Activated naive CD8-positive, alpha-beta T cell treated with anti-CD3 and anti-CD28 coated beads, Interleukin-2, amount 10 ng/mL, durations not matched to agents 7 days and 5 days (primary cell): ENCODE results near the gene PWWP2A. TPM values are rescaled to one million over a fixed set of nuclear protein-coding genes. Genes with fewer than 3 reads are reported as not detected.
"Not testable (repeated sequence)": the region's sequence is repeated elsewhere in the genome, so short reads cannot be mapped to it uniquely, and the experiment has no call there.

Source experiments
- ATAC-seq: fragments of 150-1000 bp; cut with Tn5 transposase; one replicate; pipeline ENCODE4 v1.10.0; 2021; ENCODE audit warnings: low read depth, moderate library complexity
- POLR2A ChIA-PET: fragments of 350-600 bp; sonication (Branson Sonifier 250); formaldehyde crosslinking; loops from one replicate; lab custom pipeline; 2021; ENCODE audit warnings: antibody characterized with exemption; lab: Charles Lee
- DNase-seq: peaks from one replicate; pipeline ENCODE4 v3.0.0; 2021
- H3K27ac Mint-ChIP-seq: one replicate; pipeline ENCODE4 v1.8.0; 2022; ENCODE audit warnings: mild to moderate bottlenecking, mixed read lengths
- H3K27me3 Mint-ChIP-seq: one replicate; pipeline ENCODE4 v1.8.0; 2022; ENCODE audit warnings: mild to moderate bottlenecking, moderate library complexity, mixed read lengths
- H3K36me3 Mint-ChIP-seq: one replicate; pipeline ENCODE4 v1.8.0; 2021; ENCODE audit warnings: mild to moderate bottlenecking, mixed read lengths
- H3K4me1 Mint-ChIP-seq: one replicate; pipeline ENCODE4 v1.8.0; 2021; ENCODE audit warnings: mixed read lengths
- H3K4me3 Mint-ChIP-seq: one replicate; pipeline ENCODE4 v1.8.0; 2022; ENCODE audit warnings: mild to moderate bottlenecking, moderate library complexity, mixed read lengths
- H3K9me3 Mint-ChIP-seq: one replicate; pipeline ENCODE4 v1.8.0; 2021; ENCODE audit warnings: mixed read lengths
- total RNA-seq, 2 experiments: library from RNA; stranded (reverse); gene quantifications; one replicate each; pipeline ENCODE4 v1.2.3, GENCODE V29; 2021

The PWWP2A gene
- total RNA-seq, 2 experiments from 2014 or later: 26.2 to 27.8 TPM

DNA sequence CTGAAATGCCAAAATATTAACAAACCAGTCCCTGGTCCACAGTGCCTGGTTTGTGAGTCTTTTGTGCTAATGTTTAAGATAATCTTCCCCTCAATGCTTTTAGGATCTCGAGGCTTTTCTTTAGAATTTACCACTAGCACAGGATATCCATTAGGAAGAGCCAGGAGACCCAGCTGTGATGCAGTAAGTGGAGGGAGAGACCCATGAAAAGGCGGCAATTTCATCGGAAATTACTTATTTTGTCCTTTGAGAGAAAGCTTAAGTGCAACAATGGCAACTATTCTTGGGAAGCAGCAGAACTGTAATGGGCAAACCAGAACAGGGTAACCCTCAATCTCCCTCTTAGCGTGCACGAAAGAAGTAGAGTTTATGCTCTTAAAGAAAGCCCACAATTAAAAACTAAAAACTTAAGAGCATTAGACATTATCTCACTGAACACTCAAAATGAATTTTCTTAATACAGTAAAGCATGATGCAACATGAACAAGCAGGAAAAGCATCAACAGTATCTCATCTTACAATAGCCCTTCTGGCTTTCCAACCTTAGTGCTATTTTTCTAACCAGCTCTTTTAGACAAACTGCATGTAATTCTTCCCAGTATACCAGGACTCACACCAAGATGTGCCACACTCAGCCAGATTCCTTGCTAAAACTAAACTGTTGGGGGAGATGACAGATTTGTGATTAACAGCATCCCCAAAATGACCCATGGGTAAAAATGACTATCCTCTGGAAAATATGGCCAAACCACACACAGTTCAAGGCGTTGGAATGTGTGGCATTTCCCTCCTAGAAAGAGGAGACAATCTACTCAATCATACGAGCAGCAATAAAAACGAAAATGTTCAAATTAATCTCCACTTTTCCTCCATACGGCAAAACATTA lies 36.4 kb downstream of the PWWP2A start:
- ATAC-seq (no peak), DNase-seq (no peak)
- Mint-ChIP-seq H3K9me3 (no peaks in the 10 kb centered on the region), H3K36me3 (peaks cover 3% of the 10 kb centered on the region), H3K27ac (no peak overlapping the region), H3K27me3 (no peaks in the 10 kb centered on the region), H3K4me3 (no peak overlapping the region), H3K4me1 (peaks cover 2% of the 10 kb centered on the region)
- POLR2A ChIA-PET: no interaction called here

DNA sequence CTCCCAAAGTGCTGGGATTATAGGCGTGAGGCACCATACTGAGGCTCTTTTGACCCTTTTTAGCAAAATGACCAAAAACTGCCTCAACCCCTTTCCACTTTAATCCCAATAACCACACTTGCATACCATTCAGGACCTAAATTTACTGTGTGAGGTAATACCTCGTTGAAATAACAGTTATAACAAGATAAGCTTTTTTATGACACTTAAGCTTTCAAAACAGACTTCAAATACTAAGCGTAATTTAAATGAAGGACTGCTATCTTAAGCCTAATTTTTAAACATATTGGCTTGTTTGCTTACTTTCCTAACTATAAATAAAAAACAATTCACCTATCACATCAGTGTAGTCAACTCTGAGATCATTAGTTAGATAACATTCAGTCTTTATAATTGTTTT lies 37.8 kb downstream of the PWWP2A start:
- ATAC-seq (no peak), DNase-seq (no peak)
- H3K27me3 Mint-ChIP-seq: no peaks in the 10 kb centered on the region
- peaks cover 3% of the 10 kb centered on the region for H3K36me3 Mint-ChIP-seq
- peaks cover 2% of the 10 kb centered on the region for H3K4me1 Mint-ChIP-seq
- H3K4me3 Mint-ChIP-seq: no peak overlapping the region
- POLR2A ChIA-PET: no interaction called here
- H3K27ac Mint-ChIP-seq: no peak overlapping the region
- no peaks in the 10 kb centered on the region for H3K9me3 Mint-ChIP-seq

- peaks cover 6% of the 10 kb centered on the region for H3K36me3 Mint-ChIP-seq
- no peak for DNase-seq
- H3K4me3 Mint-ChIP-seq: no peak overlapping the region
- POLR2A ChIA-PET: no interaction called here
- H3K27me3 Mint-ChIP-seq: no peaks in the 10 kb centered on the region
- no peak for ATAC-seq
- no peaks in the 10 kb centered on the region for H3K9me3 Mint-ChIP-seq
- no peak overlapping the region for H3K27ac Mint-ChIP-seq
- peaks cover 2% of the 10 kb centered on the region for H3K4me1 Mint-ChIP-seq
Observed at GRCh38 chr5:160079753-160080152, 39.5 kb downstream of the PWWP2A start.

- H3K4me1 Mint-ChIP-seq: peaks cover 5% of the 10 kb centered on the region
- no peak for DNase-seq
- H3K27me3 Mint-ChIP-seq: no peaks in the 10 kb centered on the region
- no peak for ATAC-seq
- H3K9me3 Mint-ChIP-seq: no peaks in the 10 kb centered on the region
- POLR2A ChIA-PET: no interaction called here
- no peak overlapping the region for H3K4me3 Mint-ChIP-seq
- no peak overlapping the region for H3K27ac Mint-ChIP-seq
- peaks cover 6% of the 10 kb centered on the region for H3K36me3 Mint-ChIP-seq
Observed at GRCh38 chr5:160076997-160077396, 42.3 kb downstream of the PWWP2A start.

- Mint-ChIP-seq H3K36me3 (peaks cover 6% of the 10 kb centered on the region), H3K27me3 (no peaks in the 10 kb centered on the region), H3K4me1 (peaks cover 8% of the 10 kb centered on the region), H3K9me3 (no peaks in the 10 kb centered on the region), H3K4me3 (no peak overlapping the region), H3K27ac (no peak overlapping the region)
- DNase-seq: no peak
- POLR2A ChIA-PET: no interaction called here
- ATAC-seq: no peak
Observed at GRCh38 chr5:160075073-160075472, 44.2 kb downstream of the PWWP2A start.

- no peaks in the 10 kb centered on the region for H3K27me3 Mint-ChIP-seq
- H3K4me3 Mint-ChIP-seq: no peak overlapping the region
- ATAC-seq: no peak
- POLR2A ChIA-PET: no interaction called here
- DNase-seq: no peak
- no peaks in the 10 kb centered on the region for H3K9me3 Mint-ChIP-seq
- H3K27ac Mint-ChIP-seq: peak overlapping the region; percentile 6
- H3K36me3 Mint-ChIP-seq: peaks cover 3% of the 10 kb centered on the region
- peaks cover 8% of the 10 kb centered on the region for H3K4me1 Mint-ChIP-seq
Observed at GRCh38 chr5:160071916-160072315, 47.3 kb downstream of the PWWP2A start.

- Mint-ChIP-seq H3K27me3 (no peaks in the 10 kb centered on the region), H3K4me1 (peaks cover 8% of the 10 kb centered on the region), H3K27ac (peak overlapping the region; percentile 6), H3K9me3 (no peaks in the 10 kb centered on the region), H3K36me3 (peaks cover 3% of the 10 kb centered on the region), H3K4me3 (no peak overlapping the region)
- ATAC-seq: no peak
- DNase-seq: no peak
- POLR2A ChIA-PET: no interaction called here
Observed at GRCh38 chr5:160071516-160071915, 47.7 kb downstream of the PWWP2A start.

- H3K27ac Mint-ChIP-seq, H3K9me3 Mint-ChIP-seq, POLR2A ChIA-PET, H3K4me1 Mint-ChIP-seq, ATAC-seq, DNase-seq, H3K4me3 Mint-ChIP-seq, H3K36me3 Mint-ChIP-seq, H3K27me3 Mint-ChIP-seq: not testable (repeated sequence)
Observed at GRCh38 chr5:160069120-160069519, 50.1 kb downstream of the PWWP2A start.

GRCh38 chr5:160064995-160065614 lies 54.1 kb downstream of the PWWP2A start:
- POLR2A ChIA-PET: no interaction called here
- peaks cover 5% of the 10 kb centered on the region for H3K36me3 Mint-ChIP-seq
- H3K4me3 Mint-ChIP-seq: no peak overlapping the region
- H3K27me3 Mint-ChIP-seq: no peaks in the 10 kb centered on the region
- no peak overlapping the region for H3K27ac Mint-ChIP-seq
- no peaks in the 10 kb centered on the region for H3K9me3 Mint-ChIP-seq
- no peaks in the 10 kb centered on the region for H3K4me1 Mint-ChIP-seq
- ATAC-seq: no peak
- DNase-seq: no peak

- no peaks in the 10 kb centered on the region for H3K4me1 Mint-ChIP-seq
- ATAC-seq (no peak), DNase-seq (no peak)
- no peak overlapping the region for H3K4me3 Mint-ChIP-seq
- H3K27me3 Mint-ChIP-seq: no peaks in the 10 kb centered on the region
- H3K27ac Mint-ChIP-seq: no peak overlapping the region
- peaks cover 5% of the 10 kb centered on the region for H3K36me3 Mint-ChIP-seq
- H3K9me3 Mint-ChIP-seq: no peaks in the 10 kb centered on the region
- POLR2A ChIA-PET: no interaction called here
Observed at GRCh38 chr5:160064417-160064810, 54.8 kb downstream of the PWWP2A start.

DNA sequence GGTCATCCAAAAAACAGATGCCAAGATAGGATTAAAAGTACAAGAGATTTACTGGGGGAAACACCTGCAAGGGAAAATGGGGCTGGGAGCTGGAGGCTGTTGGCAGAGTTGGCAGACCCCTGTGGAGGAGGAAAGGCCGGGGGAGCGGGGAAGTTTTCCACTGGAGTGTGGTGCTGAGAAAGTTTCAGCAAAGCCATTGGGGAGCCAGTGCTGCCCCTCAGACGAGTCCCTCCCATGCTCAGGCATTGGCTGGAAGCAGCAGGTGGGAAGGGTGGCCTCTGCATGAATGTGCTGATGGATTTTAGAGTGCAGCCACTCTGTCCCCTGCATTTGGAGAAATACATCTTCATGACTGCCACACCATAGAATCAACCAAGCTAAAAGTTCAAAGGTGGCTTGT lies 57.5 kb downstream of the PWWP2A start:
- DNase-seq: no peak
- no peak for ATAC-seq
- Mint-ChIP-seq H3K27ac (no peak overlapping the region), H3K36me3 (peaks cover 19% of the 10 kb centered on the region), H3K27me3 (no peaks in the 10 kb centered on the region), H3K4me3 (no peak overlapping the region), H3K4me1 (no peaks in the 10 kb centered on the region), H3K9me3 (no peaks in the 10 kb centered on the region)
- POLR2A ChIA-PET: no interaction called here

DNA sequence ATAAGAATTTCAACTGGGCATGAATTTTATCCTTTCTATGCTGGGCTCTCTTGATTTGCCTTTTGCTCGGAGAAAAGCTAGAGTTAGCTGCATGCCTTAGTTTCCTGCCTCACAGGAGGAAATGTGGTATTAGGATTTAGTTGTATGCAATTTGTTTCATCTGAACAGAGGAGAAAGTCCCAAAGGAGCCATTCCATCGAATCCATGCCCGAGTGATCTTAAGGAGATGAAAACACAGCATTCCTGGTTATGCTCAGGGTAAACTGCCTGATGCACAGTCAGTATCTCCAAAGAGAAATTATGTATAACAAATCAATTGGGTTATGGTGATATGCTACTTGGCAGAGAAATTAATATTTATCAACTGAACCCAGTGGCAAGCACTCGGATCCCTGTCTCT lies 59.2 kb downstream of the PWWP2A start:
- H3K4me1 Mint-ChIP-seq: no peaks in the 10 kb centered on the region
- POLR2A ChIA-PET: no interaction called here
- ATAC-seq (no peak), DNase-seq (no peak)
- peaks cover 34% of the 10 kb centered on the region for H3K36me3 Mint-ChIP-seq
- H3K9me3 Mint-ChIP-seq: no peaks in the 10 kb centered on the region
- no peak overlapping the region for H3K27ac Mint-ChIP-seq
- H3K27me3 Mint-ChIP-seq: no peaks in the 10 kb centered on the region
- H3K4me3 Mint-ChIP-seq: no peak overlapping the region

GRCh38 chr5:160057256-160057655 lies 62.0 kb downstream of the PWWP2A start:
- Mint-ChIP-seq H3K36me3 (peaks cover 47% of the 10 kb centered on the region), H3K4me1 (no peaks in the 10 kb centered on the region), H3K9me3 (no peaks in the 10 kb centered on the region), H3K27ac (no peak overlapping the region), H3K27me3 (no peaks in the 10 kb centered on the region), H3K4me3 (no peak overlapping the region)
- POLR2A ChIA-PET: no interaction called here
- ATAC-seq: no peak
- DNase-seq: no peak

DNA sequence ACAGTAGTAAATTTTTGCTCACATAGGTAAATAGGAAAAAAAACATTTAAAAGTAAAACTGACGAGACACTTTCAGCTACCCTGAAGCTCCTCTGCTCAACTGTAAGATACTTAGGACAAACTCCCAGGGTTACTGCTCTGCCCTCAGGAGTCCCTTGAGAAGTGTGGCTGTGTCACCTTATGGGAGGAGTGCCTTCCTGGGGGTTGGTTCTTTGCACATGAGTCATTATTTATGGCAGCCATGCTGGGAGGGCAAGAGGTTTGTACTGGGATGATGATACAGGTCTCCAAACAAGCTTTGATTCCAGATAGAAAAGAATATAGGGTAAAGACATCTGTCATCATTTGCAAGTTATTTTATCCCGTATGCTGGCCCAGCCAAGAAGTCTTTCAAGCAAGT lies 64.4 kb downstream of the PWWP2A start:
- Mint-ChIP-seq H3K36me3 (peaks cover 50% of the 10 kb centered on the region), H3K9me3 (no peaks in the 10 kb centered on the region), H3K4me1 (no peaks in the 10 kb centered on the region), H3K27ac (no peak overlapping the region), H3K4me3 (no peak overlapping the region), H3K27me3 (no peaks in the 10 kb centered on the region)
- POLR2A ChIA-PET: no interaction called here
- ATAC-seq (no peak), DNase-seq (no peak)
